ENCODE results near the gene SMARCD3. TPM values are rescaled to one million over a fixed set of nuclear protein-coding genes. Genes with fewer than 3 reads are reported as not detected.

Gene SMARCD3
- total and polyA plus RNA-seq, 2 of the 8 experiments (the other 6 are each of a cell fraction or from before 2014, with no cell fraction given): 3.0 to 5.6 TPM

- no peak overlapping the region for H2BK20ac ChIP-seq (ENCODE audit: low read length)
- H3K79me1 ChIP-seq (ENCODE audit: low read depth, low read length): no peaks in the 10 kb centered on the region
- H2AK5ac ChIP-seq (ENCODE audit: low read depth, low read length): no peak overlapping the region
- H2AFZ ChIP-seq (ENCODE audit: low read length): no peak overlapping the region
- H3K79me2 ChIP-seq (ENCODE audit: control insufficient read depth in 1 of 2, insufficient read depth in 2 of 2, low read length in 2 of 2): no peaks in the 10 kb centered on the region
- peaks cover 0 to 3% (median 1%) of the 10 kb centered on the region in 4 experiments; a peak in 4 of 7 replicates for H3K27me3 ChIP-seq (replicated peaks in 1 of 4; ENCODE audit: control insufficient read depth in 3 of 4, extremely low read depth in 1 of 4, insufficient read depth in 3 of 4, low read length in 3 of 4)
- H3K4me1 ChIP-seq (replicated peaks in 1 of 4; ENCODE audit: control insufficient read depth in 3 of 4, insufficient read depth in 4 of 4, low read length in 3 of 4): no peaks in the 10 kb centered on the region
- no peak overlapping the region for H3K27ac ChIP-seq (ENCODE audit: low read depth, low read length)
- H3K4ac ChIP-seq (replicated peaks; ENCODE audit: insufficient read length, low read depth, low read length): no peak overlapping the region
- no peak overlapping the region for H3K14ac ChIP-seq (ENCODE audit: insufficient read length)
- H3K9ac ChIP-seq (replicated peaks in 1 of 4; ENCODE audit: extremely low read depth in 1 of 4, low read depth in 3 of 4, low read length in 3 of 4): no peak overlapping the region
- H3K56ac ChIP-seq (replicated peaks; ENCODE audit: insufficient read length, low read depth, low read length): no peak overlapping the region
- H2BK12ac ChIP-seq (ENCODE audit: low read depth, low read length): no peak overlapping the region
- H3K18ac ChIP-seq (ENCODE audit: extremely low read depth, low read length): no peak overlapping the region
- no peak overlapping the region for H2BK120ac ChIP-seq (replicated peaks; ENCODE audit: low read depth, low read length)
- no peak overlapping the region for H4K91ac ChIP-seq (replicated peaks; ENCODE audit: insufficient read length, low read length)
- no peaks in the 10 kb centered on the region for H3K9me3 ChIP-seq (ENCODE audit: insufficient read depth in 2 of 2, low read depth in 1 of 2, low read length in 1 of 2)
- no peak for FAIRE-seq
- H3K23ac ChIP-seq (ENCODE audit: insufficient read length): no peak overlapping the region
- H2BK15ac ChIP-seq (ENCODE audit: low read length): no peak overlapping the region
- H4K20me1 ChIP-seq (replicated peaks in 1 of 2; ENCODE audit: control insufficient read depth in 1 of 2, insufficient read depth in 2 of 2, low read length in 2 of 2): no peaks in the 10 kb centered on the region
- no peaks in the 10 kb centered on the region for H3K23me2 ChIP-seq (ENCODE audit: low read depth, low read length)
- no peaks in the 10 kb centered on the region for H3K36me3 ChIP-seq (ENCODE audit: control insufficient read depth in 2 of 4, insufficient read depth in 4 of 4, low read length in 3 of 4)
- H3K4me3 ChIP-seq (ENCODE audit: extremely low read depth in 1 of 4, insufficient read depth in 2 of 4, low read depth in 3 of 4, low read length in 4 of 4): no peak overlapping the region
- no peak for DNase-seq (ENCODE audit: low read depth in 1 of 2, low spot score in 2 of 2)
- no peak overlapping the region for H4K5ac ChIP-seq (ENCODE audit: insufficient read length, low read depth, low read length)
- H4K8ac ChIP-seq (ENCODE audit: extremely low read depth, insufficient read depth, low read length): no peak overlapping the region
- H2BK5ac ChIP-seq (ENCODE audit: low read depth, low read length): no peak overlapping the region
- POLR2A ChIA-PET (ENCODE audit: partially characterized antibody): interaction anchor here (0.6 to 1.0 kb wide), 2 partner anchors 13 to 109 kb away, joined by 3 read pairs; no protein-coding TSS in a partner anchor
- WGBS, 2 experiments (ENCODE audit: extremely low coverage in 1 of 2, insufficient coverage in 1 of 2, insufficient read length in 1 of 2, insufficient replicate concordance in 2 of 2, low coverage in 1 of 2, low lambda C conversion rate in 2 of 2, missing lambda C conversion rate in 1 of 2): 93% methylated on average over 2 of the region's 2 CpGs; no CpG with 5 or more reads in 1 of the 2 experiments
- no peak overlapping the region for H3K4me2 ChIP-seq (ENCODE audit: insufficient read depth in 1 of 2, low read depth in 2 of 2, low read length in 2 of 2)
- CTCF ChIA-PET (ENCODE audit: partially characterized antibody): interaction anchor here (0.6 to 1.3 kb wide), 7 partner anchors 12 to 427 kb away, joined by 3 to 4 read pairs (median 3); no protein-coding TSS in a partner anchor
- no peak for TF ChIP-seq POLR2A (IDR thresholded peaks at IDR 0.05; ENCODE audit: control extremely low read depth in 1 of 2, low read depth in 2 of 2, low read length in 2 of 2)
- no peak for TF ChIP-seq SP4 (IDR thresholded peaks at IDR 0.05; ENCODE audit: low read length)
- no peak for TF ChIP-seq E2F6 (IDR thresholded peaks at IDR 0.05)
- no peak for TF ChIP-seq TAF7 (optimal IDR thresholded peaks at IDR 0.05; ENCODE audit: borderline replicate concordance, low read depth, low read length)
- TF ChIP-seq SAP30 (IDR thresholded peaks at IDR 0.05; ENCODE audit: insufficient read depth, insufficient replicate concordance, low read length): no peak
- no peak for TF ChIP-seq GABPA (IDR thresholded peaks at IDR 0.05; ENCODE audit: borderline replicate concordance, insufficient read depth, low read length)
- no peak for TF ChIP-seq BCL11A (IDR thresholded peaks at IDR 0.05; ENCODE audit: low read depth in 2 of 2, low read length in 2 of 2)
- no peak for TF ChIP-seq JUND (IDR thresholded peaks at IDR 0.05; ENCODE audit: low read length)
- TF ChIP-seq EZH2 (IDR thresholded peaks at IDR 0.05; ENCODE audit: low read depth, low read length, severe bottlenecking): no peak
- no peak for TF ChIP-seq KDM1A (IDR thresholded peaks at IDR 0.05; ENCODE audit: borderline replicate concordance, low read length)
- no peak for TF ChIP-seq JUN (IDR thresholded peaks at IDR 0.05; ENCODE audit: low read depth, low read length)
- TF ChIP-seq TBP (IDR thresholded peaks at IDR 0.05; ENCODE audit: low read depth, low read length): no peak
- no peak for TF ChIP-seq RFX5 (IDR thresholded peaks at IDR 0.05; ENCODE audit: borderline replicate concordance, low read depth, low read length)
- TF ChIP-seq RBBP5 (IDR thresholded peaks at IDR 0.05; ENCODE audit: borderline replicate concordance, low read depth, low read length): no peak
These were observed 42.7 kb upstream of the SMARCD3 start for GRCh38 chr7:151291206-151291605.

Measured in H1 (cell line).